Sigmoid colon (tissue), 4 donors: ENCODE data around the gene SUPT16H.

ENCODE experiments used
- CTCF ChIP-seq, 4 experiments: fragments of 450-650 bp in 3 of 4; fragments of 200-600 bp in 1 of 4; IDR thresholded peaks; one replicate each; pipeline ENCODE4 v1.5.1; 2016 to 2019; ENCODE audit warnings: antibody characterized with exemption in 4 of 4, mild to moderate bottlenecking in 3 of 4, moderate library complexity in 2 of 4
- EP300 ChIP-seq, 4 donors: sonication (generic); formaldehyde crosslinking; IDR thresholded peaks; one replicate each; pipeline ENCODE4 v1.6.1; 2017; ENCODE audit warnings: antibody characterized with exemption in 4 of 4
- POLR2A ChIP-seq, 2 donors: fragments of 450-650 bp; IDR thresholded peaks; one replicate each; pipeline ENCODE4 v1.6.1; 2016; ENCODE audit warnings: antibody characterized with exemption in 2 of 2, mild to moderate bottlenecking in 2 of 2, moderate library complexity in 2 of 2
- POLR2AphosphoS5 ChIP-seq, 4 donors: sonication (generic); formaldehyde crosslinking; IDR thresholded peaks; one replicate each; pipeline ENCODE4 v1.6.1; 2017; ENCODE audit warnings: antibody characterized with exemption in 4 of 4

GRCh38 chr14:21347201-21347600 lies 36.6 kb downstream of the SUPT16H start:
- TF ChIP-seq CTCF (IDR thresholded peaks at IDR 0.05) (no peak), POLR2A (IDR thresholded peaks at IDR 0.05) (no peak), EP300 (IDR thresholded peaks at IDR 0.05) (no peak), POLR2AphosphoS5 (IDR thresholded peaks at IDR 0.05) (no peak)
